Measurements from ENCODE around the gene KSR2. TPM values are rescaled to one million over a fixed set of nuclear protein-coding genes. Genes with fewer than 3 reads are reported as not detected.

Gene KSR2
- total and polyA plus RNA-seq, 2 donors (not counting 3 experiments of a cell fraction or from before 2014, with no cell fraction given), result 2.1 to 5.2 TPM

DNA sequence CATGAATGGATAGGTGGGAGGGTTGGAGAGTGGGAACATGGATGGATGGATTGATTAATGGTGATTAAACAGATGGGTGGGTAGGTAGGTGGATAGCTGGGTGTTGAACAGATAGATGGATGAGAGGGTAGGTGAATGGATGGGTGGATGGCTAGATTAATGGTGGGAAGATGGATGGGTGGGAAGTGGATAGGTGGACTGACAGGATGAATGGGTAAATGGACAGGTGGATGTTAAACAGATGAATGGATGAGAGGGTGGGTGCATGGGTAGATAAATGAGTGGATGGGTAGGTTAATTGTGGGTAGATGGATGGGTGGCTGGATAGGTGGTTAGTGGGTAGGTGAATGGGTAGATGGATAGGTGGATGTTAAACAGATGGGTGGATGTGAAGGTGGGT lies 460.3 kb downstream of the KSR2 start:
- no peak overlapping the region for H3K4me2 ChIP-seq (ENCODE audit: insufficient read depth, low read length)
- H2AFZ ChIP-seq (ENCODE audit: low read depth, low read length), result no peak overlapping the region
- no peak for FAIRE-seq
- no peak for TF ChIP-seq FOS (IDR thresholded peaks at IDR 0.05; ENCODE audit: borderline replicate concordance, insufficient read depth, low read length)
- TF ChIP-seq CTCF (IDR thresholded peaks at IDR 0.05; ENCODE audit: extremely low read depth in 1 of 2, insufficient read depth in 1 of 2, low read depth in 1 of 2, low read length in 2 of 2), result no peak
- H4K20me1 ChIP-seq (replicated peaks; ENCODE audit: control insufficient read depth, extremely low read depth, insufficient read depth, low read length), result no peaks in the 10 kb centered on the region
- H3K79me2 ChIP-seq (ENCODE audit: control insufficient read depth, insufficient read depth, low read length), result no peaks in the 10 kb centered on the region
- ChIA-PET POLR2A (no interaction called here), CTCF (interaction anchor here (0.9 kb wide), 1 partner anchor 348 kb away, joined by 3 read pairs; no protein-coding TSS in a partner anchor)
- no TSS peak for BruUV-seq (replicated peaks)
- H3K27me3 ChIP-seq (ENCODE audit: control insufficient read depth in 2 of 2, insufficient read depth in 2 of 2, low read length in 2 of 2), result no peaks in the 10 kb centered on the region
- no peaks in the 10 kb centered on the region for H3K9me1 ChIP-seq (replicated peaks; ENCODE audit: control insufficient read depth, extremely low read depth, insufficient read depth, low read length)
- no peak for DNase-seq (ENCODE audit: low read depth, low spot score)
- no peaks in the 10 kb centered on the region for H3K9me3 ChIP-seq (replicated peaks; ENCODE audit: control insufficient read depth, insufficient read depth, low read length)
- no peaks in the 10 kb centered on the region for H3K36me3 ChIP-seq (ENCODE audit: control insufficient read depth in 2 of 2, extremely low read depth in 1 of 2, insufficient read depth in 2 of 2, low read length in 2 of 2)
- intact Hi-C loops (cut with micrococcal nuclease), result no loop called here
- H3K4me1 ChIP-seq (ENCODE audit: control insufficient read depth, extremely low read depth, insufficient read depth, low read length), result no peaks in the 10 kb centered on the region
- H3K4me3 ChIP-seq (replicated peaks in 1 of 3; ENCODE audit: insufficient read depth in 1 of 3, low read depth in 1 of 3, low read length in 3 of 3), result no peak overlapping the region
- no peak overlapping the region for H3K9ac ChIP-seq (replicated peaks; ENCODE audit: extremely low read depth, insufficient read depth, low read length)
- dilution Hi-C loops (cut with MboI; ENCODE audit: extremely low pct_ligation_motif_present, low sequenced_read_pairs), result no loop called here
- no peak overlapping the region for H3K27ac ChIP-seq (ENCODE audit: insufficient read depth, low read depth, low read length)

- no peak for FAIRE-seq
These were observed 461.2 kb downstream of the KSR2 start for GRCh38 chr12:117507548-117507947.

More at GRCh38 chr12:117507548-117507947, 461.2 kb downstream of the KSR2 start:
- dilution Hi-C loops (cut with MboI; ENCODE audit: extremely low pct_ligation_motif_present, low sequenced_read_pairs) (no loop called here), intact Hi-C loops (cut with micrococcal nuclease) (no loop called here)
- H3K36me3 ChIP-seq (ENCODE audit: control insufficient read depth in 2 of 2, extremely low read depth in 1 of 2, insufficient read depth in 2 of 2, low read length in 2 of 2), result no peaks in the 10 kb centered on the region
- no TSS peak for BruUV-seq (replicated peaks)
- DNase-seq (ENCODE audit: low read depth, low spot score), result no peak
- no peak overlapping the region for H3K27ac ChIP-seq (ENCODE audit: insufficient read depth, low read depth, low read length)
- no peaks in the 10 kb centered on the region for H3K27me3 ChIP-seq (ENCODE audit: control insufficient read depth in 2 of 2, insufficient read depth in 2 of 2, low read length in 2 of 2)
- H3K9me3 ChIP-seq (replicated peaks; ENCODE audit: control insufficient read depth, insufficient read depth, low read length), result no peaks in the 10 kb centered on the region
- H2AFZ ChIP-seq (ENCODE audit: low read depth, low read length), result no peak overlapping the region
- H3K4me3 ChIP-seq (replicated peaks in 1 of 3; ENCODE audit: insufficient read depth in 1 of 3, low read depth in 1 of 3, low read length in 3 of 3), result no peak overlapping the region
- POLR2A ChIA-PET, result no interaction called here
- no peaks in the 10 kb centered on the region for H4K20me1 ChIP-seq (replicated peaks; ENCODE audit: control insufficient read depth, extremely low read depth, insufficient read depth, low read length)
- no peaks in the 10 kb centered on the region for H3K4me1 ChIP-seq (ENCODE audit: control insufficient read depth, extremely low read depth, insufficient read depth, low read length)
- no peak for TF ChIP-seq POLR2A (IDR thresholded peaks at IDR 0.05; ENCODE audit: low read depth, low read length)
- no peak for TF ChIP-seq MYC (IDR thresholded peaks at IDR 0.05; ENCODE audit: low read depth, low read length)
- TF ChIP-seq FOS (IDR thresholded peaks at IDR 0.05; ENCODE audit: borderline replicate concordance, insufficient read depth, low read length), result no peak
- TF ChIP-seq POLR2AphosphoS5 (IDR thresholded peaks at IDR 0.05; ENCODE audit: insufficient read depth, low read depth, low read length), result no peak
- no peak for TF ChIP-seq JUN (IDR thresholded peaks at IDR 0.05; ENCODE audit: borderline replicate concordance, insufficient read depth, insufficient read length, low read depth)
- no peak for TF ChIP-seq CTCF (IDR thresholded peaks at IDR 0.05; ENCODE audit: extremely low read depth in 1 of 2, insufficient read depth in 1 of 2, low read depth in 1 of 2, low read length in 2 of 2)
- TF ChIP-seq, protein P1, sequence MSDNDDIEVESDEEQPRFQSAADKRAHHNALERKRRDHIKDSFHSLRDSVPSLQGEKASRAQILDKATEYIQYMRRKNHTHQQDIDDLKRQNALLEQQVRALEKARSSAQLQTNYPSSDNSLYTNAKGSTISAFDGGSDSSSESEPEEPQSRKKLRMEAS (IDR thresholded peaks at IDR 0.05; ENCODE audit: insufficient read depth, insufficient read length), result no peak
- TF ChIP-seq EZH2 (IDR thresholded peaks at IDR 0.05; ENCODE audit: borderline replicate concordance, low read depth, low read length, severe bottlenecking), result no peak
- TF ChIP-seq GATA2 (IDR thresholded peaks at IDR 0.05; ENCODE audit: insufficient read depth, insufficient read length, low read depth, low read length), result no peak
- no peak overlapping the region for H3K4me2 ChIP-seq (ENCODE audit: insufficient read depth, low read length)
- CTCF ChIA-PET, result no interaction called here
- no peaks in the 10 kb centered on the region for H3K9me1 ChIP-seq (replicated peaks; ENCODE audit: control insufficient read depth, extremely low read depth, insufficient read depth, low read length)
- H3K9ac ChIP-seq (replicated peaks; ENCODE audit: extremely low read depth, insufficient read depth, low read length), result no peak overlapping the region
- no peaks in the 10 kb centered on the region for H3K79me2 ChIP-seq (ENCODE audit: control insufficient read depth, insufficient read depth, low read length)

Measured in endothelial cell of umbilical vein (primary cell).